ENCODE measurements around the gene TRIP12.
"Not testable (repeated sequence)": the region's sequence is repeated elsewhere in the genome, so short reads cannot be mapped to it uniquely, and the experiment has no call there.

Gene TRIP12

GRCh38 chr2:229838729-229839128, 83.1 kb downstream of the TRIP12 start:
- CTCF ChIA-PET: no interaction called here
- DNase-seq (ENCODE audit: low spot score): no peak
- POLR2A ChIA-PET (ENCODE audit: low non-redundant PET): no interaction called here
- no peak overlapping the region for H3K27ac ChIP-seq
- no peak for TF ChIP-seq CTCF (conservative IDR thresholded peaks at IDR 0.05; ENCODE audit: low read depth)

- CTCF ChIA-PET: no interaction called here
- POLR2A ChIA-PET (ENCODE audit: low non-redundant PET): no interaction called here
- TF ChIP-seq CTCF (conservative IDR thresholded peaks at IDR 0.05; ENCODE audit: low read depth): no peak
- H3K27ac ChIP-seq: no peak overlapping the region
- no peak for DNase-seq (ENCODE audit: low spot score)
Measured at GRCh38 chr2:229836847-229837246, 85.0 kb downstream of the TRIP12 start.

- TF ChIP-seq CTCF (conservative IDR thresholded peaks at IDR 0.05; ENCODE audit: low read depth): no peak
- H3K27ac ChIP-seq: no peak overlapping the region
- no peak for DNase-seq (ENCODE audit: low spot score)
- CTCF ChIA-PET: interaction anchor here (0.6 kb wide), 1 partner anchor 50 kb away, joined by 4 read pairs; no protein-coding TSS in a partner anchor
- POLR2A ChIA-PET (ENCODE audit: low non-redundant PET): interaction anchor here (0.7 kb wide), 1 partner anchor 15 kb away, joined by 3 read pairs; no protein-coding TSS in a partner anchor
Measured at GRCh38 chr2:229835596-229836283, 86.1 kb downstream of the TRIP12 start.

GRCh38 chr2:229834368-229834767, 87.4 kb downstream of the TRIP12 start:
- H3K27ac ChIP-seq; POLR2A ChIA-PET (ENCODE audit: low non-redundant PET); DNase-seq (ENCODE audit: low spot score): not testable (repeated sequence)
- CTCF ChIA-PET: interaction anchor here (0.7 kb wide), 1 partner anchor 30 kb away, joined by 4 read pairs; no protein-coding TSS in a partner anchor

GRCh38 chr2:229832510-229832898, 89.3 kb downstream of the TRIP12 start:
- ChIA-PET CTCF (interaction anchor here (1.1 kb wide), 1 partner anchor 292 kb away, joined by 3 read pairs; no protein-coding TSS in a partner anchor), POLR2A (ENCODE audit: low non-redundant PET) (no interaction called here)
- no peak overlapping the region for H3K27ac ChIP-seq
- no peak for TF ChIP-seq CTCF (conservative IDR thresholded peaks at IDR 0.05; ENCODE audit: low read depth)
- no peak for DNase-seq (ENCODE audit: low spot score)

- H3K27ac ChIP-seq: no peak overlapping the region
- DNase-seq (ENCODE audit: low spot score): no peak
- CTCF ChIA-PET: no interaction called here
- POLR2A ChIA-PET (ENCODE audit: low non-redundant PET): no interaction called here
- TF ChIP-seq CTCF (conservative IDR thresholded peaks at IDR 0.05; ENCODE audit: low read depth): no peak
Measured at GRCh38 chr2:229831805-229832509, 89.9 kb downstream of the TRIP12 start.

- TF ChIP-seq CTCF (conservative IDR thresholded peaks at IDR 0.05; ENCODE audit: low read depth): no peak
- no peak overlapping the region for H3K27ac ChIP-seq
- no peak for DNase-seq (ENCODE audit: low spot score)
- ChIA-PET CTCF (no interaction called here), POLR2A (ENCODE audit: low non-redundant PET) (no interaction called here)
Measured at GRCh38 chr2:229825476-229825875, 96.3 kb downstream of the TRIP12 start.

All from RWPE1 (cell line).